ENCODE measurements around the gene PCBP3.
A peak's percentile ranks its signal among the peaks of the same experiment; 100 is the strongest.
"Not testable (repeated sequence)": the region's sequence is repeated elsewhere in the genome, so short reads cannot be mapped to it uniquely, and the experiment has no call there.

Gene PCBP3

DNA sequence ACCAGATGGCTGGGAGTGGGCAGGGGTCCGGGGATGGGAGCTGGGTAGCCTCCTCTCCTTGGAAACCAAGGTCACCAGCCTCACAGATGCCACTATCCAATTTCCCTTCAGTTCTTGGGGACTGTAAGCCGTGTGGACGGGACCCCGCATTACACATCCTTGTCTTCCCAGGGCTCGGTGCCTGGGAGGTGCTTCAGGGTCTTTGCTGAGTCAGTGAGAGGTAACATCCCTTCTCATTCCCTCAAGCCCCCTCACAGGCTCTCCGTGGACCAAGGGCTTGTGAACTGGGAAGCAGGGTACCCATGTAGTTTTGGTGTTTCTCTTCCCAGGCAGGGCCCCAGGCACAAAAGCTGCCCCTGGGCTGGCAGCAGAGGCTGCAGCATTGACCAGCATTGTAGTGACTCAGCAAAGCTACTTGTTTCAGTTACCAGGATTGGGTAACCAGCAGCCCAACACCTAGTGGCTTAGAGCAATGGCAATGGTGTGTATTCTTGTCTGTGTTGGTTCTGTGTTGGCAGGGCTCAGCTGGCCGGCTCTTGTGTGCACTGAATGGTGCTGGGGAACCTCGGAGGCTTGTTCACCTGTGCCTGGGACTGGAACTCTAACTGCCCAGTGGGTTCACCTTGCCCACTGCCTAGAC is 24.6 kb upstream of the PCBP3 start:
- TF ChIP-seq POLR2A (IDR thresholded peaks at IDR 0.05; ENCODE audit: extremely low read depth, insufficient read length) (no peak), MYC (IDR thresholded peaks at IDR 0.05; ENCODE audit: low read depth, low read length) (no peak)
- TF ChIP-seq, protein P1, sequence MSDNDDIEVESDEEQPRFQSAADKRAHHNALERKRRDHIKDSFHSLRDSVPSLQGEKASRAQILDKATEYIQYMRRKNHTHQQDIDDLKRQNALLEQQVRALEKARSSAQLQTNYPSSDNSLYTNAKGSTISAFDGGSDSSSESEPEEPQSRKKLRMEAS (IDR thresholded peaks at IDR 0.05; ENCODE audit: low read depth, low read length) = no peak
- TF ChIP-seq, protein P2, sequence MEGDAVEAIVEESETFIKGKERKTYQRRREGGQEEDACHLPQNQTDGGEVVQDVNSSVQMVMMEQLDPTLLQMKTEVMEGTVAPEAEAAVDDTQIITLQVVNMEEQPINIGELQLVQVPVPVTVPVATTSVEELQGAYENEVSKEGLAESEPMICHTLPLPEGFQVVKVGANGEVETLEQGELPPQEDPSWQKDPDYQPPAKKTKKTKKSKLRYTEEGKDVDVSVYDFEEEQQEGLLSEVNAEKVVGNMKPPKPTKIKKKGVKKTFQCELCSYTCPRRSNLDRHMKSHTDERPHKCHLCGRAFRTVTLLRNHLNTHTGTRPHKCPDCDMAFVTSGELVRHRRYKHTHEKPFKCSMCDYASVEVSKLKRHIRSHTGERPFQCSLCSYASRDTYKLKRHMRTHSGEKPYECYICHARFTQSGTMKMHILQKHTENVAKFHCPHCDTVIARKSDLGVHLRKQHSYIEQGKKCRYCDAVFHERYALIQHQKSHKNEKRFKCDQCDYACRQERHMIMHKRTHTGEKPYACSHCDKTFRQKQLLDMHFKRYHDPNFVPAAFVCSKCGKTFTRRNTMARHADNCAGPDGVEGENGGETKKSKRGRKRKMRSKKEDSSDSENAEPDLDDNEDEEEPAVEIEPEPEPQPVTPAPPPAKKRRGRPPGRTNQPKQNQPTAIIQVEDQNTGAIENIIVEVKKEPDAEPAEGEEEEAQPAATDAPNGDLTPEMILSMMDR (IDR thresholded peaks at IDR 0.05; ENCODE audit: low read depth, low read length) = no peak
- peak; percentile 78 for DNase-seq (ENCODE audit: low read depth)
- no peak overlapping the region for H3K4me3 ChIP-seq (ENCODE audit: low read depth, low read length)

DNA sequence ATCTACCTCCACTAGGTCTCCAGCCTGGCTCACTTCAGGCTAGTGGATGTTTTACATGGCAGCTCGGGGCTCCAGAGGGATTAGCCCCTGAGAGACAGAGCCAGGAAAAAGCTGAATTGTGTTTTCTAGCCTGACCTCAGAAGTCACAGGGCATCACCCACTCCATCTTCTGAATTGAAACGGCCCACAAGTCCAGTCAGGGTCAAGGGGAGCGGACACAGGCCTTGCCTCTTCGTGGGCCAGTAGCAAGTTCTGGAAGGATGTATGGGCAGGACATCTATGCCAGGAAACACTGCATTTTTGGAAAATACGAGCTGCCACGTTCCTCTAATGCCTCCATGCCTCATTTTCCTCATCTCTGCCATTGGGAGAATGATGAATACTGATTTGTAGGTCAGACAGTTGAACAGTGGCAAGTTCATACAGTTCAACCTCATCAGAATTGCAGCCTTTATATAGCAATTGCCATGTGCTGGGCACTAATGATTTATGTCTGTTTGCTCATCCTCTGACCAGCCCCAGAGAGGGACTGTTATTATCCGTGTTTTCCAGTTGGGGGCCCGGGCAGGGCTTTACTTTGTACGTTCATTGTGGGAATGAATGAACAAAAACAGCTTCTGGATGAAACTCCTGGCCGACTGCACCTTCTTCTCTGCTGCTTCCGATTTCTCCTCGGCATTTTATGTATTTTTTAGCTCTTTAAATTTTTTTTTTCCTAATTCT is 23.2 kb upstream of the PCBP3 start:
- DNase-seq (ENCODE audit: low read depth) = no peak
- TF ChIP-seq MYC (IDR thresholded peaks at IDR 0.05; ENCODE audit: low read depth, low read length) (no peak), POLR2A (IDR thresholded peaks at IDR 0.05; ENCODE audit: extremely low read depth, insufficient read length) (no peak)
- TF ChIP-seq, protein P2 (IDR thresholded peaks at IDR 0.05; ENCODE audit: low read depth, low read length) = no peak
- TF ChIP-seq, protein P1 (IDR thresholded peaks at IDR 0.05; ENCODE audit: low read depth, low read length) = no peak
- H3K4me3 ChIP-seq (ENCODE audit: low read depth, low read length) = no peak overlapping the region

DNA sequence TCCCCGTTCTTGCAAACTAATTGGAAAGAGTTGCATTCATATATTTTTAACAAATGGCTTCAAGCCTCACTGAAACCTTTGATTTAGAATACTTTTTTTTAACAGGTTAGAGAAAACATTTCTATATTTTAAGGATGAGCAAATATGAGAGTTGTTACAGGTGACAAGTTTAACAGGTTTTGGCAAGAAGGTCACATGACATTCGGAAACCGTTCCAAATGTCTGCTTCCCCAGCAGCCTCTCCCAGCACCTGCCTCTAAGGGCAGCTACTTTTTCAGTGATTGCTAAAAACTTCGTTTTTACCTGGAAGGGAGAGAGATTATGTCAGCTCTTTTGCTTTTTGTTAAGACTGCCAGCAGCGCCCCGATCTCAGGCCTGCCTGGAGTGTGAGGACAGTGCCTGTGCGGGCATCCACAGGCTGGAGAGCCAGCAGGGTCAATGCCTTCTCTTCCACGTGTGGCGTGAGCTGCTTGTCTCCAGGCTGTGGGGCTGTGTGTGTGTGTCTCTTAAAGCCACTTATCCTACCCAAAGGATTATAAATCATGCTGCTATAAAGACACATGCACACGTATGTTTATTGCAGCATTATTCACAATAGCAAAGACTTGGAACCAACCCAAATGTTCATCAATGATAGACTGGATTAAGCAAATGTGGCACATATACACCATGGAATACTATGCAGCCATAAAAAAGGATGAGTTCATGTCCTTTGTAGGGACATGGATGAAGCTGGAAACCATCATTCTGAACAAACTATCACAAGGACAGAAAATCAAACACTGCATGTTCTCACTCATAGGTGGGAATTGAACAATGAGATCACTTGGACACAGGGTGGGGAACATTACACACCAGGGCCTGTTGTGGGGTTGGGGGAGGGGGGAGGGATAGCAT is 21.8 kb upstream of the PCBP3 start:
- not testable (repeated sequence) for H3K4me3 ChIP-seq (ENCODE audit: low read depth, low read length); DNase-seq (ENCODE audit: low read depth)

DNA sequence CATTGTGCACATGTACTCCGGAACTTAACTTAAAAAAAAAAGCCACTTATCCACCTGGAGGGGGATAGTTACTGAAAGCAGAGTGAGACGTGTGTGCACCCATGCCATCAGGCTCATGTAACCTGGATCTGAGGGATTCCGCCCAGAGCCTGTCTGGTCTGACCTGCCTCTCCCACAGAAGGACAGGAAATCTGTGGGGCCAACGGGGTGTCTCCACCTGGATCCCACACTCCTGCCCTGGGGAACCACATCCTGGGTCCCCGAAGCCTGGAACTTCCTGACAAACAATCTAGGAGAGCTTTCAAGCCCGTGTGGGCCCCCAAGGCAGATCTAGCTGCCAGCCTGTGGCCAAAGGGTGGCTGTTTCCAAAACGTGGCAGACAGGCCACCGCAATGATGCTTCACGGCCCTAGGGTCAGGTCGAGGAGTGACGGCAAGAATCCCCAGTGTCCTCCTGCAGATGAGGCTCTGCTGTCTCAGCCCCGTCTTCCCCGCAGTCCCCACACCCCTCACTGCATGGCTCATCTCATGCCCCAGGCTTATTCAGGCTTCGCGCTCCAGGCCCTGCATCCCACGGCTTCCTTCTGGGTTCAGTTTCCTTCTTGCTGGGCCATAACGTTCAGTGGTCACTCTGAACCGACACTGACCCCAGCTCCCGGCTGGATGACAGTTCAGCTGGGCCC is 21.0 kb upstream of the PCBP3 start:
- DNase-seq (ENCODE audit: low read depth) = no peak
- H3K4me3 ChIP-seq (ENCODE audit: low read depth, low read length) = no peak overlapping the region
- TF ChIP-seq, protein P1 (IDR thresholded peaks at IDR 0.05; ENCODE audit: low read depth, low read length) = no peak
- TF ChIP-seq POLR2A (IDR thresholded peaks at IDR 0.05; ENCODE audit: extremely low read depth, insufficient read length) = no peak
- TF ChIP-seq, protein P2 (IDR thresholded peaks at IDR 0.05; ENCODE audit: low read depth, low read length) = no peak

DNA sequence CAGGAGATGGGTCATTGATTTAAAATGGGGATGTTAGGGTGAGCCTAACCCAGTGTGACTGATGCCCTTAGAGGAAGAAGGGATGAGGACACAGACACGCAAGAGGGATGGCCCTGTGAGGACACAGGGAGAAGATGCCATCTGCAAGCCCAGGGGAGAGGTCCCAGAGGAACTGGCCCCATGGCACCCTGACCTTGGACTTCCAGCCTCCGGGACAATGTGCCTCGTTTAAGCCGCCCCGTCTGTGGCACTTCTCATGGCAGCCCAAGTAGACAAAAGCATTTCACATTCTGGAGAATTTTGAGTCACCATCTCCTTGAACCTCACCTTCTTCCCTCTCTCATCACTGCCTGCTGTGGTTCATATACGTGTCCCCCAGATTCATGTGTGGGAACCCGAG is 20.1 kb upstream of the PCBP3 start:
- TF ChIP-seq, protein P1 (IDR thresholded peaks at IDR 0.05; ENCODE audit: low read depth, low read length) = no peak
- TF ChIP-seq POLR2A (IDR thresholded peaks at IDR 0.05; ENCODE audit: extremely low read depth, insufficient read length) (no peak), MYC (IDR thresholded peaks at IDR 0.05; ENCODE audit: low read depth, low read length) (no peak)
- TF ChIP-seq, protein P2 (IDR thresholded peaks at IDR 0.05; ENCODE audit: low read depth, low read length) = no peak
- DNase-seq (ENCODE audit: low read depth) = no peak
- no peak overlapping the region for H3K4me3 ChIP-seq (ENCODE audit: low read depth, low read length)

DNA sequence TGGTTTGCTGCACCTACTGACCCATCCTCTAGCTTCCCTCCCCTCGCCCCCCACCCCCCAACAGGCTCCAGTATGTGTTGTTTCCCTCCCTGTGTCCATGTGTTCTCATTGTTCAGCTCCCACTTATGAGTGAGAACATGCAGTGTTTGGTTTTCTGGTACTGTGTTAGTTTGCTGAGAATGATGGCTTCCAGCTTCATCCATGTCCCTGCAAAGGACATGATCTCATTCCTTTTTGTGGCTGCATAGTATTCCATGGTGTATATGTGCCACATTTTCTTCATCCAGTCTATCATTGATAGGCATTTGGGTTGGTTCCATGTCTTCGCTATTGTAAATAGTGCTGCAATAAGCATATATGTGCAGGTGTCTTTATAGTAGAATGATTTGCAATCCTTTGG is 17.4 kb upstream of the PCBP3 start:
- H3K4me3 ChIP-seq (ENCODE audit: low read depth, low read length); DNase-seq (ENCODE audit: low read depth): not testable (repeated sequence)
